ENCODE results near the gene BSN. TPM values are rescaled to one million over a fixed set of nuclear protein-coding genes. Genes with fewer than 3 reads are reported as not detected.

Gene BSN
- total and polyA plus RNA-seq, 2 of the 4 experiments (the other 2 are of a cell fraction): under 0.01 to 0.03 TPM

GRCh38 chr3:49655731-49656285 is 101.5 kb downstream of the BSN start:
- Histone ChIP-seq H3K9ac (ENCODE audit: low read depth, low read length) (no peak overlapping the region), H2BK5ac (ENCODE audit: low read depth, low read length, poor library complexity, severe bottlenecking) (no peak overlapping the region), H3K36me3 (ENCODE audit: control insufficient read depth, insufficient read depth, low read length) (no peaks in the 10 kb centered on the region), H2AFZ (replicated peaks; ENCODE audit: low read length, poor library complexity) (no peak overlapping the region), H3K27ac (ENCODE audit: insufficient read depth, low read length) (no peak overlapping the region), H2AK9ac (replicated peaks; ENCODE audit: low read depth, low read length, poor library complexity) (no peak overlapping the region), H2BK20ac (ENCODE audit: low read depth, low read length) (no peak overlapping the region), H3K27me3 (ENCODE audit: control insufficient read depth, insufficient read depth, low read length) (peaks cover 45% of the 10 kb centered on the region), H3K4me1 (ENCODE audit: control insufficient read depth, insufficient read depth, low read length) (no peaks in the 10 kb centered on the region), H2AK5ac (ENCODE audit: low read depth, low read length) (no peak overlapping the region), H2BK120ac (ENCODE audit: low read depth, low read length) (no peak overlapping the region), H3K4me2 (ENCODE audit: low read depth, low read length) (no peak overlapping the region), H2BK15ac (ENCODE audit: low read depth, low read length) (no peak overlapping the region), H3K4me3 (ENCODE audit: insufficient read depth, low read depth, low read length) (no peak overlapping the region), H3K56ac (ENCODE audit: extremely low read depth, insufficient read depth, low read length) (no peak overlapping the region), H3K4ac (ENCODE audit: low read depth, low read length) (no peak overlapping the region), H3K23ac (ENCODE audit: low read depth, low read length) (no peak overlapping the region), H3K18ac (ENCODE audit: low read depth, low read length) (no peak overlapping the region), H4K5ac (ENCODE audit: low read depth, low read length) (no peak overlapping the region), H3K14ac (replicated peaks; ENCODE audit: low read depth, low read length) (no peak overlapping the region), H4K91ac (ENCODE audit: insufficient read depth, low read depth, low read length) (no peak overlapping the region), H4K20me1 (ENCODE audit: insufficient read depth, low read length) (no peaks in the 10 kb centered on the region), H3K9me3 (ENCODE audit: control insufficient read depth, insufficient read depth, low read length) (no peaks in the 10 kb centered on the region), H4K8ac (ENCODE audit: low read depth in 2 of 2, low read length in 2 of 2) (no peak overlapping the region), H3K79me1 (ENCODE audit: low read depth in 1 of 2, low read length in 2 of 2) (no peaks in the 10 kb centered on the region), H3K9me1 (ENCODE audit: insufficient read depth, low read length) (no peaks in the 10 kb centered on the region)
- in situ Hi-C loops (cut with MboI; ENCODE audit: low sequenced_read_pairs): no loop called here
- dilution Hi-C loops (cut with HindIII; ENCODE audit: low sequenced_read_pairs, unreplicated experiment): no loop called here
- no peak for DNase-seq
- 78% methylated on average over 18 of the region's 19 CpGs; no CpG with 5 or more reads in 1 of the 2 experiments for WGBS, 2 experiments (ENCODE audit: extremely low coverage in 2 of 2, insufficient read length in 1 of 2)
- BruUV-seq (replicated peaks): no TSS peak
- ChIA-PET POLR2A (ENCODE audit: unreplicated experiment) (no interaction called here), CTCF (no interaction called here)
- intact Hi-C loops (cut with micrococcal nuclease): no loop called here
- no peak for ATAC-seq (ENCODE audit: low read depth)
- no peak for TF ChIP-seq CHD1 (IDR thresholded peaks at IDR 0.05; ENCODE audit: low read depth, low read length)
- no peak for TF ChIP-seq USF2 (IDR thresholded peaks at IDR 0.05; ENCODE audit: low read depth, low read length)
- no peak for TF ChIP-seq ELK1 (IDR thresholded peaks at IDR 0.05; ENCODE audit: borderline replicate concordance, low read depth, low read length)
- TF ChIP-seq FOS (IDR thresholded peaks at IDR 0.05; ENCODE audit: low read depth, low read length): no peak
- no peak for TF ChIP-seq NFE2L2 (IDR thresholded peaks at IDR 0.05; ENCODE audit: low read depth, low read length)
- TF ChIP-seq RFX5 (IDR thresholded peaks at IDR 0.05; ENCODE audit: low read depth, low read length): no peak
- no peak for TF ChIP-seq RCOR1 (IDR thresholded peaks at IDR 0.05; ENCODE audit: insufficient replicate concordance, low read length)
- no peak for TF ChIP-seq SMC3 (IDR thresholded peaks at IDR 0.05; ENCODE audit: low read depth, low read length)
- TF ChIP-seq MAFK (IDR thresholded peaks at IDR 0.05; ENCODE audit: low read depth, low read length): no peak
- TF ChIP-seq MAZ (IDR thresholded peaks at IDR 0.05; ENCODE audit: borderline replicate concordance, low read depth, low read length): no peak
- TF ChIP-seq RAD21 (IDR thresholded peaks at IDR 0.05; ENCODE audit: low read length): no peak
- no peak for TF ChIP-seq BHLHE40 (IDR thresholded peaks at IDR 0.05; ENCODE audit: low read depth, low read length)
- no peak for TF ChIP-seq POLR2A (IDR thresholded peaks at IDR 0.05; ENCODE audit: low read depth, low read length)
- no peak for TF ChIP-seq CEBPB (IDR thresholded peaks at IDR 0.05; ENCODE audit: low read depth, low read length)

All from IMR-90 (cell line).